HG02798 (cell line): Measurements from ENCODE around the gene SEC24D.
"Not testable (repeated sequence)": the region's sequence is repeated elsewhere in the genome, so short reads cannot be mapped to it uniquely, and the experiment has no call there.

Experiments used
- ATAC-seq: cut with Tn5 transposase; IDR thresholded peaks from one replicate; pipeline ENCODE4 v1.9.1; 2021; ENCODE audit warnings: mild to moderate bottlenecking; ENCODE audit not compliant: unreplicated experiment, poor library complexity

SEC24D gene

GRCh38 chr4:118814058-118814457 is 21.9 kb downstream of the SEC24D start:
- ATAC-seq: no peak

GRCh38 chr4:118813561-118813960 is 22.4 kb downstream of the SEC24D start:
- ATAC-seq: no peak

GRCh38 chr4:118811832-118812231 is 24.1 kb downstream of the SEC24D start:
- no peak for ATAC-seq

- no peak for ATAC-seq
Measured at GRCh38 chr4:118810991-118811764, 24.7 kb downstream of the SEC24D start.

- no peak for ATAC-seq
Measured at GRCh38 chr4:118807659-118808058, 28.3 kb downstream of the SEC24D start.

- no peak for ATAC-seq
Measured at GRCh38 chr4:118803253-118803652, 32.7 kb downstream of the SEC24D start.

GRCh38 chr4:118801895-118802575 is 33.9 kb downstream of the SEC24D start:
- no peak for ATAC-seq

GRCh38 chr4:118799231-118799942 is 36.5 kb downstream of the SEC24D start:
- no peak for ATAC-seq

- ATAC-seq: no peak
Measured at GRCh38 chr4:118798658-118799057, 37.3 kb downstream of the SEC24D start.

- ATAC-seq: no peak
Measured at GRCh38 chr4:118797558-118798142, 38.3 kb downstream of the SEC24D start.

GRCh38 chr4:118791690-118792446 is 44.1 kb downstream of the SEC24D start:
- not testable (repeated sequence) for ATAC-seq

GRCh38 chr4:118790544-118790943 is 45.4 kb downstream of the SEC24D start:
- ATAC-seq: no peak

GRCh38 chr4:118788911-118789310 is 47.0 kb downstream of the SEC24D start:
- ATAC-seq: no peak

- no peak for ATAC-seq
Measured at GRCh38 chr4:118787844-118788380, 48.0 kb downstream of the SEC24D start.

- no peak for ATAC-seq
Measured at GRCh38 chr4:118784776-118785175, 51.1 kb downstream of the SEC24D start.

- ATAC-seq: no peak
Measured at GRCh38 chr4:118783887-118784286, 52.0 kb downstream of the SEC24D start.

GRCh38 chr4:118782886-118783285 is 53.0 kb downstream of the SEC24D start:
- ATAC-seq: not testable (repeated sequence)

- ATAC-seq: not testable (repeated sequence)
Measured at GRCh38 chr4:118777649-118778048, 58.3 kb downstream of the SEC24D start.

- ATAC-seq: not testable (repeated sequence)
Measured at GRCh38 chr4:118776955-118777640, 58.8 kb downstream of the SEC24D start.
